HCEC 1CT (cell line): ENCODE measurements around the gene SNTG2.

Source experiments
- DNase-seq: peaks from one replicate; pipeline ENCODE4 v3.0.0-alpha.2; 2017

Gene SNTG2

DNA sequence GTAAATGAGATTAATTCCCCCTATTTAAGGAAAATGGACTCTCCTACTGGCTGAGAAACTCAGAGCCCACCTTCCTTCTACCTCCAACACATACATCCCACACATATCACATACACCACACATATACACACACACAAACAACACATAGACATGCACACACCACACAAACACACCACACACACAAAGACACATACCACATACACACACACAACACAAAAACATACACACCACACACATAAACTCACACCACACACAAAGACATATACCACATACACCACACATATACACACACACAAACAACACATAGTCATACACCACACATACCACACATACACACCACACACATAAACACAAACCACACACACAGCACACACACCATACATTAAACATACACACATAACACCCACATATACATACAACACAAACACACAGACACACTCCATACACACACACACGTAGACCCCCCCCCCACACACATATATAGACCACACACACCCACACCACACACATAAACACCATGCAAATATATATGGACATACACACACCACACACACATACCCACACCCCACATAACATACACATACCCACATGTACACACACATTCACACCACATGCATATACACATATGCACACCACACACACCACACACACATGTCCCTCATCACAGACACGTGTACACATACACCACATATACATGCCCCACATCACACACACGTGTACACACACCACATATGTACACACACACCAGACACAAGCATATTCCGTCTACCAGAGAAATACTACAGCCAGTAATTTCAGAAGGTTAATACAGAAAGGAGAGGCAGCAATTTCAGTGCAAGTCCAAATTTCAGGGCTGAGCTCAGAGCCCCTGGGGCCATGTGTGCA is 204.3 kb downstream of the SNTG2 start:
- no peak for DNase-seq

GRCh38 chr2:1156059-1156458 is 205.4 kb downstream of the SNTG2 start:
- no peak for DNase-seq

GRCh38 chr2:1156531-1156930 is 205.9 kb downstream of the SNTG2 start:
- DNase-seq, result no peak

- no peak for DNase-seq
Measured at GRCh38 chr2:1157107-1157506, 206.5 kb downstream of the SNTG2 start.

DNA sequence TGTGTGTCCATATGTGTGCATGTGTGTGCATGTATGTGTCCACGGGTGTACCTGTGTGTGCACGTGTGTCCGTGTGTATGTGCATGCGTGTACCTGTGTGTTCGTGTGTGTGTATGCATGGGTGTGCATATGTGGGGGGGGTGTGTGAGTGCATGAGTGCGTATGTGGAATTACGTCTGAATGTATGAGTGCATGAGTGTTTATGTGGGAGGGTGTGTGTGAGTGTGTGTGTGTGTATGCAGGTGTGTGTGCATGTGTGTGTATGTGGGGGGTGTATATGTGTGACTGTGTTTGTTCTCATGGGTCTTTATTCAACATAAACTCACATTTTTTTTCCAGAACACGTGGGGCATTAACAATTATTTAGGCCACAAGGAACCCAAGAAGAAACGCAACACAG is 208.4 kb downstream of the SNTG2 start:
- DNase-seq, result no peak

GRCh38 chr2:1162246-1162645 is 211.6 kb downstream of the SNTG2 start:
- DNase-seq, result no peak

DNA sequence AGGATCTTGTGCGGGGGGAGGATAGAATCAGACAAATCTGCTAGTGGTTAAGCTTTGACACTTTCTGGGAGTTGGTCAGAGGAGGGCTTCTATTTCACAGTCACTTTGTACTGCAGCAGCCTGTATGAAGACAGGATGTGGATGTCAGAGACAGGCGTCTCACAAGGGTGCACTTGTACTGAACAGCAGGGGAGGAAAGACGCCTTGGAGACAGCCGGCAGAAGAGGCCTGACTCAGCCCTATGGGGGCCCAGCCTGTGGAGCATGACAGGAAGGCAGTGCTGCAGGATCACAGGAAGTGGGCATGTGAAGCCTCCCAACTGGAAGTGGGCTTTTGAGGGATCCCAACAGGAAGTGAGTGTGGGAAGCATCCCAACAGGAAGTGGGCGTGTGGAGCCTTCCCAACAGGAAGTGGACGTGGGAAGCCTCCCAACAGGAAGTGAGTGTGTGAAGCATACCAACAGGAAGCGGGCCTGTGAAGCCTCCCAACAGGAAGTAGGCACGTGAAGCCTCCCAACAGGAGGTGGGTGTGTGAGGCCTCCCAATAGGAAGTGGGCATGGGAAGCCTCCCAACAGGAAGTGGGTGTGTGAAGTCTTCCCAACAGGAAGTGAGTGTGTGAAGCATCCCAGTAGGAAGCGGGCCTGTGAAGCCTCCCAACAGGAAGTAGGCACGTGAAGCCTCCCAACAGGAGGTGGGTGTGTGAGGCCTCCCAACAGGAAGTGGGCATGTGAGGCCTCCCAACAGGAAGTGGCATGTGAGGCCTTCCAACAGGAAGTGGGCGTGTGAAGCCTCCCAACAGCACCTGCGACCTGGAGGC is 212.3 kb downstream of the SNTG2 start:
- no peak for DNase-seq

- no peak for DNase-seq
Measured at GRCh38 chr2:1166976-1167375, 216.3 kb downstream of the SNTG2 start.

DNA sequence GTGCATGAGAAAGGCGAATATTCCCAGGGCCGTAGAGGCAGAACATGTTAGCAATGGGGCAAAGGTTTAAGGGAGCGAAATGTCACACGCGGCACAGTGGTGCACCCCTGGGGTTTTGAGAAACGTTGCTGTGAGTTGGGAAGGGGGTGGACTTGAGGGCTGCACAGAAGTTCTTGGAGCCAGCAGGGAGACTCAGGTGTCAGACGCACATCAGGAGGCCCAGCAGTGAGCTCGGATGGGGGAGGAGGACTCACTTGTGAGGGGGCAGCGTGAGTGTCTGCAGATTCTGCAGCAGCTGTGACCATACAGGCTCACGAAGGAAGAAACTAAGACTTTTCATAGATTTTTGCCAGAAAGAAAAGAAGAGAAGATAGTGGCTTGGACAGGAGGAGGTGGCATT is 218.2 kb downstream of the SNTG2 start:
- DNase-seq, result no peak

GRCh38 chr2:1169291-1169949 is 218.8 kb downstream of the SNTG2 start:
- no peak for DNase-seq

GRCh38 chr2:1170241-1170640 is 219.6 kb downstream of the SNTG2 start:
- no peak for DNase-seq

- DNase-seq, result no peak
Measured at GRCh38 chr2:1170711-1171110, 220.1 kb downstream of the SNTG2 start.

DNA sequence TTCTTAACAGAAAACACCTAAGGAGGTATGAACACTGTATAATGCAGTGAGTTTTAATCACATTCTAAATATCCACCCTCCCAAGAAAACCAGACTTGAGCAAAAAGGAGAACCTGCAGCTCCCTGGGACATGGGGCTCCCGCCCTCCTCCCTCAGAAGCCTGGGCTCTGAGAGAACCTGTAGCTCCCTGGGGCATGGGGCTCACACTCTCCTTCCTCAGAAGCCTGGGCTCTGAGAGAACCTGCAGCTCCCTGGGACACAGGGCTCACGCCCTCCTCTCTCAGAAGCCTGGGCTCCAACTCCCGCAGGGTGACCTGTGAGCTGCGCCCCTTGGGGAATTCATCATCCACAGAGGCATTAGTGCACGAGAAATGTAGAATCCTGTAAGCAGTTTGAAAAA is 222.9 kb downstream of the SNTG2 start:
- no peak for DNase-seq

DNA sequence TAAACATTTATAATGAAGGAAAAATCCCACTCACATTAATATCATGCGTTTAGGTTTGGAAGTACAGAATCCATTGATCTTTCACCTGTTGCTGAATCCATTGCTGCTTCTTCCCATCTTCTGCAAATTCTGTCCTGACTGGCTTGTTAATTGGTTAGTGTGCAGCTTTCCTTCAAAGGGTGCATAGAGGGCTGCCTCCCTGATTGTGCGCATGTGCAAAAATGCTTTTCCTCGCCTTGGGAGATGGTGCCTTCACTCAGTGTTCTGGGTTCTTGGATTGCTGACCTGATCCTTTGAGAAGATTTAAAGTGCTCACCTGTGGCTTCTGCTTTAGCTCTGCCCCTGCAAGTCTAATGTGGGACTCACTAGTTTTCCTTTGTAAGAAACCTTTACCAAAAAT is 231.2 kb downstream of the SNTG2 start:
- DNase-seq, result no peak

DNA sequence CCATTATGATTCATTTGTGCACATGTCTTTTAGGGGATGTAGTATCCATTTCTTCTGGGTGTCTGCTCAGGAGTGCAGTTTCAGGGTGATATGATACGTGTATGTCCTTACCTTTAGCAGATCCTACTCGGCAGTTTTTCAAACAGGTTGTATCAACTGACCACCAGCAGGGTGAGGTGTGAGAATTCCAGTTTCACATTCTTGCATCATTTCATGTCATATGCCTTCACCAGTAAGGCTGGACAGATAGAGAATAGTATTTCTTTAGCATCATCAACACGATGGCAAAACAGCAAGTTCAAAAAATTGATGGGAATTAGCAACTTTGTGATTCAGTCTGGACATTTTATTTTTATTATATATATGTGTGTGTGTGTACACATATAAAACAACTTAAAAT is 232.7 kb downstream of the SNTG2 start:
- no peak for DNase-seq

DNA sequence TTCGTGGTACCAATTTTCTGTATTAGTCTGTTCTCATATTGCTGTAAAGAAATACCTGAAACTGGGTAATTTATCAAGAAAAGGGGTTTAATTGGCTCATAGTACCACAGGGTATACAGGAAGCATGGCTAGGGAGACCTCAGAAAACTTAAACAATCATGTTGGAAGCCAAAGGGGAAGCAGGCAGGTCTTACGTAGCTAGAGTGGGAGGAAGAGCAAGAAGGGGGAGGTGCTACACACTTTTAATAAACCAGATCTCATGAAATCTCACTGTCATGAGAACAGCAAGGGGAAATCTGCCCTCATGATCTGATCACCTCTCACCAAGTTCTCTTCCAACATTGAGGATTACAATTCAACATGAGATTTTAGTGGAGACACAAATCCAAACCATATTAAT is 235.8 kb downstream of the SNTG2 start:
- no peak for DNase-seq

- no peak for DNase-seq
Measured at GRCh38 chr2:1187189-1187588, 236.5 kb downstream of the SNTG2 start.

GRCh38 chr2:1192121-1192520 is 241.5 kb downstream of the SNTG2 start:
- no peak for DNase-seq

DNA sequence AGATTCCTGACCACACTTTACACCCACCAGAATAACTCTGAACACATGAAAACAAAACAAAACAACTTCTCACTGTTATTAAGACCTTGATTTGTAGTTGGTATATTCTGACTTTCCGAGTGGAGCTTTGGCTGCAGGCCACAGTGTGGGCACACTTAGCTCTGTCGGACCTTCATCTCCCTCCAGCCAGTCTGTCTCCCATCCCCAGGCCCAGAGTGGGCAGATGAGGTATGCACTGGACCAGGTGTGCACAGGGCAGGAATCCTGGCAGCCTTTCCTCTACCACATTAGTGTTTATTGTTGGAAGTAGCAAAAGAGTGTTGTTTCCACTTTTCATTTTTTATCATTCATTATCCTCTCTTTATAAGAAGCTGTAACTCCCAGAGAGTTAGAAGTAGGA is 243.2 kb downstream of the SNTG2 start:
- no peak for DNase-seq

DNA sequence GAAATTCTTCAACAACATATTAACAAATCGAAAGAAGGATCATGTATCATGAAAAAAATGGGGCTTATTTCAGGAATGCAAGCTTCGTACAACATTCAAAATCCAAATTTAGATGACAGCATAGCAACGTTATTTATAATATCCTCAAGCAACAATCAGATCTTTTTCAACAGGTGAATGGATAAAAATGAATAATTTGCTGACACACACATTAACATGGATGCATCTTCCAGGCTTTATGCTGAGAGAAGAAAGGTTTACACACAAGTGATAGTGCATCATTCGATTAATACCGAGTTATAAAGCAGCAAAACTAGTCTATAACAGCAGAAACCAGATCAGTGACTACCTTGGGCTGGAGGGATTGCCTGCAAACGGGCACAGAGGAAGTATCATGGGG is 253.1 kb downstream of the SNTG2 start:
- DNase-seq, result no peak

GRCh38 chr2:1205853-1206252 is 255.2 kb downstream of the SNTG2 start:
- no peak for DNase-seq

DNA sequence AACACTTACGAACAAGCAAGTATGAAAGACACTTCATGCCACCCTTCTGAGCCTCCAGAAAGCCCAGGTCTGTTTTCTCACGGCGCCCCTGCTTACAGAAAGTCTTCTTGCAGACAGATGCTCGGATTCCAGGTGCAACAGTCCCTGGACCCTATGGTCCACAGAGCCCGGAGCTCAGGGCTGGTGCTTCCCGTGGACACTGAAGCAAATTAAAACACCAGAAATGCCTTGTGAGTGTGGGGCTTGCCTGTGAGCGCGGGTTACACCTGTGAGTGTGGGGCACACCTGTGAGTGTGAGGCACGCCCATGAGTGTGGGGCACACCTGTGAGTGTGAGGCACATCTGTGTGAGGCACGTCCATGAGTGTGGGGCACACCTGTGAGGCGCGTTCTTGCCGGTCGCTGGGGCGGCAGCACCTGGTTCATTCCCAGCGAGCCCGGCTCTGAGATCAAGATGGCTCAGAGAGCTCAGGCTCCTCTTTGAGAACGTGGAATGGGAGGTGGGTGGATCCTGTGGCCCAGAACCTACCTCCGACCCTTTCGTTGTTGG is 257.4 kb downstream of the SNTG2 start:
- no peak for DNase-seq

GRCh38 chr2:1208522-1208921 is 257.9 kb downstream of the SNTG2 start:
- DNase-seq, result no peak
